ENCODE results near the gene LMF2.

The LMF2 gene

GRCh38 chr22:50489363-50490243, 17.9 kb downstream of the LMF2 start:
- Histone ChIP-seq H3K36me3 (ENCODE audit: control insufficient read depth in 2 of 2, insufficient read depth in 1 of 2, low read length in 2 of 2) (no peaks in the 10 kb centered on the region), H3K9me3 (ENCODE audit: control insufficient read depth, insufficient read depth, low read depth, low read length) (no peaks in the 10 kb centered on the region), H3K4me3 (ENCODE audit: low read depth, low read length) (no peak overlapping the region), H3K27ac (ENCODE audit: extremely low read depth, low read depth, low read length) (no peak overlapping the region), H3K4me1 (ENCODE audit: control insufficient read depth, insufficient read depth, low read length) (no peaks in the 10 kb centered on the region)
- CTCF ChIA-PET, result no interaction called here
- TF ChIP-seq ZBTB48 (tag by site-specific recombination; IDR thresholded peaks at IDR 0.05) (no peak), ZNF639 (tag by site-specific recombination; IDR thresholded peaks at IDR 0.05) (no peak), ZNF324 (tag by site-specific recombination; IDR thresholded peaks at IDR 0.05) (no peak), SP3 (tag by site-specific recombination; IDR thresholded peaks at IDR 0.05) (no peak), SP7 (tag by site-specific recombination; IDR thresholded peaks at IDR 0.05) (no peak), ZNF18 (tag by site-specific recombination; IDR thresholded peaks at IDR 0.05) (no peak), ZNF843 (tag by site-specific recombination; IDR thresholded peaks at IDR 0.05) (no peak), ZNF121 (tag by site-specific recombination; IDR thresholded peaks at IDR 0.05) (no peak), ZNF549 (tag by site-specific recombination; IDR thresholded peaks at IDR 0.05) (no peak), HOXC10 (CRISPR knock-in tag; IDR thresholded peaks at IDR 0.05) (no peak), MYNN (tag by site-specific recombination; IDR thresholded peaks at IDR 0.05; ENCODE audit: borderline replicate concordance) (no peak), ZNF148 (tag by site-specific recombination; IDR thresholded peaks at IDR 0.05; ENCODE audit: borderline replicate concordance) (no peak), ZNF24 (tag by site-specific recombination; IDR thresholded peaks at IDR 0.05) (no peak), ZNF629 (tag by site-specific recombination; IDR thresholded peaks at IDR 0.05) (no peak), PRDM4 (tag by site-specific recombination; IDR thresholded peaks at IDR 0.05) (no peak)
- POLR2A ChIA-PET, result interaction anchor here (0.7 kb wide), 1 partner anchor 10 kb away, joined by 3 read pairs; no protein-coding TSS in a partner anchor

GRCh38 chr22:50488886-50489285, 18.6 kb downstream of the LMF2 start:
- Histone ChIP-seq H3K4me3 (ENCODE audit: low read depth, low read length) (no peak overlapping the region), H3K27ac (ENCODE audit: extremely low read depth, low read depth, low read length) (no peak overlapping the region), H3K36me3 (ENCODE audit: control insufficient read depth in 2 of 2, insufficient read depth in 1 of 2, low read length in 2 of 2) (no peaks in the 10 kb centered on the region), H3K9me3 (ENCODE audit: control insufficient read depth, insufficient read depth, low read depth, low read length) (no peaks in the 10 kb centered on the region), H3K4me1 (ENCODE audit: control insufficient read depth, insufficient read depth, low read length) (no peaks in the 10 kb centered on the region)
- POLR2A ChIA-PET, result no interaction called here
- CTCF ChIA-PET, result no interaction called here
- no peak for TF ChIP-seq ZNF18 (tag by site-specific recombination; IDR thresholded peaks at IDR 0.05)
- TF ChIP-seq ZNF639 (tag by site-specific recombination; IDR thresholded peaks at IDR 0.05), result no peak
